Middle frontal gyrus (tissue), 1 donor: ENCODE measurements around the gene TCF7L1.

Source experiments
- DNase-seq: peaks from one replicate; pipeline ENCODE4 v3.0.0-alpha.2; 2015; ENCODE audit warnings: low spot score; ENCODE audit errors: extremely low spot score

TCF7L1 gene

GRCh38 chr2:85251070-85251616 is 118.0 kb downstream of the TCF7L1 start:
- DNase-seq = no peak

DNA sequence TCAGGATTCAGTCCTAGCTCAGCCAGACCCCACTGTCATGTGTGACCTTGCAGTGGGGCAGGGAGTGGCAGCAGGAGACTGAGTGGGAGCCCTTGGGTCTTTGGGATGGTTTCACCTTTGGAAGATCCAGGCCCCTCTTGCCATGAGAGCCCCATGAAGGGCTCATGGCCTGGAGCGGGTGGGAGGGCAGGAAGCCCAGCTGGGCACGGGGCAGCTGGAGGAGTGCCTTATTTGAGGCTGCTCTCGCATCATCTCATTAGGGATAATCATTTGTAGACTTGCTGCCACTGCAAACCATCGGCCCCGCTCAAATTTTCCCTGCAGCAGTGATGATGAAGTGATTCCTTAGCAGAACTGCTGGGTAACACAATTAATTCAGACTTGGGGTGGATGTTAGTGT is 120.7 kb downstream of the TCF7L1 start:
- no peak for DNase-seq

DNA sequence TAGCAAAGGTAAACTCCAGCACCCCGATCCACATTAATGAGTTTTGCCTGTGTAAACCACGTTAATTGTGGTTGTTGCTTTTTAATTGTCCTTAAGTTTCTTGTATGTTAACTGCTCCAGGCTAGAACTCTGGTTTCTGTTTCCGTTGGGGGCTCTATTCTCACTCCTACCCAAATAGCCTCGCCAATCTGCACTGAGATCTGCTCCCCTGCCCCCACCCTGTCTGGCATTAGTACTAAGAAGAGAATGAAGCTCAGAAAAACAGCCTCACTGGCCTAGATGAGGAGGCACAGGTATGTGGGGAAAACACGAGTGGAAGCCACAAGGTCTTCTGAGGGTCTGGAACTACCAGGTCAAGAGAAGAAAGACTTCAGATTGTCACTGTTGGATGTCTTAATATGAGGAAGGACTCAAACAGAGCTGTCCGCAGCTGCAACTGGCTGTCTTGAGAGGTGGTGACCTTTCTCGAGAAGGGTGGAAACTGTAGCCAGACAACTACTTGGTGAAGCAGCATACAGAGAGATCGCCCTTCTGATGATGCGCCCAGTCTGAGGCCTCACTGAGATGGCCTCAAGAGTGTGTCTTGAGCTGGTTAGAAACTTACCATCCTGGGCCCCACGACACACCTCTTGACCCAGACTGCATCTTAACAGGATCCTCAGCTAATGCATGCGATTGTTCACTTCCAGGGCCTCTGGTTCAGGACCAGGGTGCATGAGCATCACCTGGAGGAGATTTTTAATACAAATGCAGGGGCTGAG is 121.5 kb downstream of the TCF7L1 start:
- DNase-seq = no peak

- no peak for DNase-seq
Observed at GRCh38 chr2:85255456-85255812, 122.2 kb downstream of the TCF7L1 start.

DNA sequence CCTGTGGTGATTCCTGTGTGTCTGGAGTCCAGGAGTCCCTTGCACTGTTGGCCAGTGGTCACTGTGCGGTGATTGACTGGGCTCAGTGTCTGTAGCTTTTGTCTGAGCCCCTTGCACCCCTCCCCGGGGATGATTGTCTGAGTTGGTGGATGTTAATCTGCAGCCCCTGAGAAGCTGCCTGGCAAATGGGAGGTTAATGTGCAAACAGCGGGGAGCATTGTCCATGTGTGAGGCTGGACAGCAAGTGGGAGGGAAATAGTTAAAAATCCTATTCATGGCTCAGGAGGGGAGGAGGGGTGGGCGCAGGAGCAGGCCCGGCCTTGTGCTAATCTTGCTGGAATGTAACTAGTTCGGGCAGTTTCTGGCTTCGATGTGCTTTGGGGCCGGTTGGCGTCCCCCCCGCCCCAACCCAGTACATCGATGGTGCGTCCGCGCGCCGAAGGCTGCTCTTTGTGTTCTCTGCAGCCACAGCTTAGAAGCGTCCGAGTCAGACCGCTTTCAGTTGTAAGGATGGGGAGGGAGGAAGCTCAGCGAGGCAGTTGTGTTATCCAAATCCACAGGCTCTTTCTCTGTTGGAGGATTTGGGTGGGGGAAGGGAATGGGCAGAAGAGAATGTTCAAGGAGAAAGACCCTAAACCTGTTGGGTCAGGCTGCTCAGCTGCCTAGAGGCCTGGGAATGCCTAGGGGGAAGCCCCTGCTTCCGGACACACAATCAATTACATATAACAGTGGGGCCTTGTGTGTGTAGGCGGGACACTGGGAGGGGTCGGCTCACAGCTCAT is 122.8 kb downstream of the TCF7L1 start:
- no peak for DNase-seq

- no peak for DNase-seq
Observed at GRCh38 chr2:85257359-85257969, 124.3 kb downstream of the TCF7L1 start.

GRCh38 chr2:85257970-85258605 is 124.9 kb downstream of the TCF7L1 start:
- DNase-seq = no peak

DNA sequence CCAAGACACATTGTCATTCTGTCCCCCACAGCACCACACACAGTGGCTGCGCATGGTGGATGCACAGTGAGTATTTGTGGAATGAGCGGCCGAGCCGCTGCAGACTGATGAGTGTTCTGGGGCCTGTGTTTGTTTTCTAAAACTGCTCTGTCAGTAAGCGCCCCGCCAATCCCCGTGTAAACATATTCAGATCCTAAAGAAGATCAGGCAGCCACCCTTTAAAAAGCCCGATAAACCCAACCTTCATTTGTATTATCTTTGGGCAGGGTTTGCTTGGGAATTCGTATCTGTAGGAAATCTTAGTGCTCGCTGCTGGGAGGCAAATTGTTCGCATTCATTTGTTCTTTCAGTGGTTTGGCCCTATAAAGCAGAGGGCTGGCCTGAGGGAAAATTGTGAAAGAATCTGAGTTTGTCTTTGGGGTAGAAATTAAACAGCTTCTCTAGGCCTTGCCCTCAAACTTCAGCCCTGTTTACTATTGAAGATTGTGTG is 126.0 kb downstream of the TCF7L1 start:
- DNase-seq = no peak

DNA sequence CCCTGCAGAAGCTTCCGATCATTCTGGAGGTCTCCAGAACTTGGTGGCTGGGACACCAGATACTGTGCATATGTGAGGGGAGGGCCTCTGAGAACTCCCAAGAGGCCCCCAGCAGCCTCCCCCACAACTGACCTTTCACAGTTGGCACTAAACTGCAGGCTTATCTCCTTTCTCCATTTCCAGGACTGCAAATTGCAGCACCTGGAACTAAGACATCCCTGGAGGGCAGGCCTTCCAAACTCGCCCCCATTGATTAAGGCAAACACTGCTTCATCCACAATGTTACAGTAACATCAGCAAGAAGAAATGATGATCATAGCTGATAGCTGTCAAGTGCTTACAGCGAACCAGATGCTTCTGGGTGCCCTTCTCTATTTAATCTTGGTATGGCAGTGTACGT is 126.7 kb downstream of the TCF7L1 start:
- no peak for DNase-seq

- DNase-seq = no peak
Observed at GRCh38 chr2:85263591-85263990, 130.4 kb downstream of the TCF7L1 start.

DNA sequence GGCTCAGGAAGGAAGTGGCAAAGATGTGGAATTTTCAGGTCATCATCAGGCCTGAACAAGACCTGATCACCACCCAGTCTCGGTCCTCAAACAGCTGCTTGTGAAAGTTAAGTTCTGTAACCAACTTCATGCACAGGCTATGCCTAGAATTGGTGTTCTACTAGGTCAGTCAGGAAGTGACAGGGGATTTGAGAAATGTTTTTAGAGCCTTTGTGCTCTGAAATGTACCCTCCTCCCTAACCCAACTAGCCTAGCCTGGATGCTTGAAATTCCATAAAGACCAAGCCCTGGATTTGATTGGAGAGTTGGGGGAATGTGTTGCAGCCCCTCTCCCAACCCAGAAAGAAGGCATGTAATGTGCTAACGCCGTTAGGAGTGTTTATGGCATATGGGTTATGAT is 131.3 kb downstream of the TCF7L1 start:
- DNase-seq = no peak

DNA sequence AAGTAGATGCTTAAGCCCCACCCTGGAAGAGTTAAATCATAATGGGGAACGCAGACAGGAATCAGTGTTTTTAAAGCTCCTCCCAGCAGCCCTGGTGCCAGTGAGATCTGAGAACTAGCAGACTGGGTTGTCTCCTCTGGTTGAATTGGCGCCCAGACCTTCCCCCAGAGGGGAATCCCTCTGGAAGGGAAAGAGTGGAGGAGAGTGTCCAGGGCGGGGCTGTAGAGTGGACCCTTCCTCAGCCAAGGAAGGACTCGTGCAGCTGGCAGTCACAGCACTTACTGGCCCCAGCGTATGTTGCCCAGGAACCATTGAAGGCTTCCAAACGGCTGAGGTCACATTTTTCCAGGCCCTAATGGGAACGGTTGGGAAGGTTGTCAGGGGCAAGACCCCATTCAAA is 132.1 kb downstream of the TCF7L1 start:
- DNase-seq = no peak

DNA sequence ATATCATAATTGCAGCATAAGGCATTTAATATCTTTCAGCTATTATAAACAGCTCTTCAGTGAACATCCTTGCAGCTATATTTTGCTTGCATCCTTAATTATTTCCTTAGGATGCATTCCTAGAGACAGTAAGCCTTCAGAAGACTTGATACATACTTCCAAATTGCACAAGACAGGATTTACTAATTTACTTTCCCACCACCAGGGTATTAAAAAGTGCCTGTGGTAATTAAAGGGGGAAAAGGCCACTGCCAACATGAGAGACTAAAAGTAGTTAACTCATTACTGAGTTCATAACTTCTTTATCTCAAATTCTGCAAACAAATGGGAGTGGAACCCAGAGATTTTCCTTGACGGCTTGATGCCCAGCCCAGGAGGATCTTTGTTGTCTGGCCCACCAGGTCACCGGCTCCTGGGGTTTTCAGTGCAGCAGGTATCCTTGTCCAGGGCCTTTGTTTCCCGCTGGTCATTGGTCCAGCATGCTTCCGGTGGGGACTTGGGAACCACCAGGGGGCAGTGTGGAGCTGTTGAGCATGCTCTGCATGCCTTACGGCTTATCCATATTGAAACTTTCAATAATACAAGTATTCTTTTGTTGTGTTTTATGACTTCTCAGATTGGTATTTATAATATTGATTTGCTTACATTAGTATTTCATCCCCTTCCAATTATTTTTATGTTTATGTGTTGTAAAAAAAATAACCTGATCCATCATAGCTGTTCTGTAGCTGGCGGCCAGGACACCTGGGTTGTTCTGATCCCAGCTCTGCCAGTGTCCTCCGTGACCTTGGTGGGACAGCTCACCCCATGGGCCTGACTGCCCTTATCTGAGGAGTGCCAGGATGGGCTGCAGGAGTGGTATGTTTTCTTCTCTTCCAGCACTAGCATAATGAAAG is 133.2 kb downstream of the TCF7L1 start:
- DNase-seq = no peak

- no peak for DNase-seq
Observed at GRCh38 chr2:85269959-85270358, 136.8 kb downstream of the TCF7L1 start.

- DNase-seq = no peak
Observed at GRCh38 chr2:85272357-85272756, 139.2 kb downstream of the TCF7L1 start.

DNA sequence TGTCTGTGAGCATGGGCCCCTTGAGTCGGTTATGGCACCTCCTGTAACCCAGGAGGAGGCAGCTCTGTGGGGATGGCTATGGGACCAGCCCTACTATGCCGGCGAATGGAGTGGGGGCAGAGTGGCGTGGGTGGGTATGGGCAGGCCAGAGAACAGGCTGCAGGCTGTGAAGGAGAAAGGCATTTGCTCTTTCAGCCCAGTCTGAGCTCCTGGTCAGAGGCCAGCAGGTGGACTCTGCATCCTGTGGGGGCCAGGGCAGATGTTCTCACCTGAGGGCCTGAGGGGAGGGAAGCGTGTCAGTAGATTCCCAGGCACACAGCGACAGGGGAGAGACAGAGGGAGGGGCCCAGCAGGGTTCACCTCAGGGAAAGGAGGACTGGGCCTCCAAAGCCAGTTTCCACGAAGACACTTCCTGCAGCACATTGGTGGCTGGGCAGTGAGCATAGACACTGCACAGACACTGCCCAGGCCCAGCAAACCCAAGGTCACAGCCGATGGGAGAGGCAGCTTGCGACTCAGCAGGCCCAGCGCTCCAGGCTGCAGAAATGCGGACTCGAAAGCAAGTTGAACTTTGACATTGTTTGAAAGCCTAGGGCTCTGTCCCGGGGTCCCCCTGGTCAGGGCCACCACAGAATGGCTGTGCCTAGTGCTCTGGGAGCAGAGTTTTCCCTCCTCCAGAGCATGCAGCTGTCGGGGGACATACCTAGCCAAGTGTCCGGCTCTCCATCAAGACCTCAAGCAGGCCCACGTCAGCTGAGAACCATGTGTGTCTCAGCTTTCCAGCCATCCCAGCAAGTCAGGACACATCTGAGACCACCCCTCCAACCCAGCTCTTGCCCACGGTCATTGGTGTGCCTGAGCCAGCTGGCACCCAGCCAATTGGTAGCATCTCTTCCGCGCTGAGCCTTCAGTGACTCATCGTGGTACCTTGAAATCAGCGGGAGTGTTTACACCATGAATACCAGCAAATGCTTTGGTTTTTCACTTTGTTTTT is 140.8 kb downstream of the TCF7L1 start:
- no peak for DNase-seq

DNA sequence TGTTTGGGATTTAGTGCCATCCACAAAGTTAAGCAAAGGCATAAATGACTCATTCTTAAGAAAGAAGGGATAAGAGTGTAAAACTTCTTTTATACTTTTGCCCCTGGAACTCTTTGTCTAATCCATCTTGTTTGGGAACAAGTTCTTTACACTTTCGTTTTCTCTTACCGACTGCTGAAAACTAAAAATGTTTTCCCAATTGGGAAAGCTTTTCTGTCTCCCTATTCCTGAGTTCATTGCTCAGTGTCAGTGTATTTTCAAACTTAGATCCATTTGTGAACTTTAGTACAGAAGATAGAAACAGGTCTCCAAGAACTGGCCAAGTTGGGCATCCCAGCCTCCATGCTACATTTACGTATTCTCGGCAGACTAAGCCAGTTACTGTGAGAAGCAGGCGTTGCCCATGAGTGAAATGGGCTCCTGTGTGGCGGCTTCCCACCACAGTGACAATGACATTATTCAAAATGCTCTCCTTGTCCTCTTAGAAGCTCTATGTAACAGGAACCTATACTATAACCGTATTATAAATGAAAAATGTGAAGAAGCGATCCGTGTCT is 142.9 kb downstream of the TCF7L1 start:
- no peak for DNase-seq

DNA sequence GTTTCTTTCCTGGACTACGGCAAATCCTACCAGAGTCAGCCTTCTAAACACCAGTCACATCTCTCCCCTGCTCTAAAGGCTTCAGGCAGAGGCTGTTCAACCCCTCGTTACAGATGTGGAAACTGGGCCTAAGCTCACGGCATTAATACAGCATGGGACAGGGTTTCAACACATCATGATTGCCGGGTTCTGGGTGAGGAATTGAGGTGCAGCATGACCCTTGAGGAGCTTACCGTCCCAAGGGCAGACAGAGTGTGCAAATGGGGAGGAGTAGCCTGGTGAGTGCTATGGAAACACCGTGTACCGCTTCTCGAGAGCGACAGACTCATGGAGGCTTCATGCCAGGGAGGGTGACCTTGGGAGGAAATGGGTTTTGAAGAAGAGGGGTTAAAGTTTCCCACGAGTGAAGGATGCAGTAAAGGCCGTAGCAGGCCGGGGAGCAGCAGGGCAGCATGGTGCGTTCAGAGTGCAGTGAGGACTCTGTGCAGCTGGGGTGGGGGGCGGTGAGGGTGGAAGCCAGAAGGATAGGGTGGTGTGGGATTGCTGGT is 143.5 kb downstream of the TCF7L1 start:
- DNase-seq = no peak
